GM12878 (cell line): ENCODE results near the gene CDK2. TPM values are rescaled to one million over a fixed set of nuclear protein-coding genes. Genes with fewer than 3 reads are reported as not detected.

Experiments used
- ATF2 ChIP-seq: IDR thresholded peaks from 2 replicates; pipeline ENCODE4 v1.6.1; 2012; ENCODE audit warnings: low read length, inconsistent platforms
- BCL11A ChIP-seq: IDR thresholded peaks from 2 replicates; pipeline ENCODE4 v1.6.1; 2011; ENCODE audit warnings: low read depth, low read length
- BMI1 ChIP-seq: fragments of 450-650 bp; IDR thresholded peaks from 2 replicates; pipeline ENCODE4 v1.6.1; 2016; ENCODE audit warnings: mild to moderate bottlenecking, moderate library complexity, borderline replicate concordance
- EED ChIP-seq: sonication (generic); IDR thresholded peaks from 2 replicates; pipeline ENCODE4 v1.6.1; 2016; ENCODE audit warnings: antibody characterized with exemption, low read depth
- IKZF1 ChIP-seq: fragments of 450-650 bp; conservative IDR thresholded peaks from 2 replicates; pipeline ENCODE4 v1.6.1; 2017; ENCODE audit warnings: antibody characterized with exemption, mild to moderate bottlenecking
- JUNB ChIP-seq: IDR thresholded peaks from 2 replicates; pipeline ENCODE4 v1.6.1; 2016; ENCODE audit warnings: antibody characterized with exemption, mild to moderate bottlenecking
- JUND ChIP-seq: IDR thresholded peaks from 2 replicates; pipeline ENCODE4 v1.6.1; 2012; ENCODE audit warnings: low read depth, mild to moderate bottlenecking, low read length, improper control_type of control experiment, moderate library complexity
- NR2C1 ChIP-seq: fragments of 450-650 bp; IDR thresholded peaks from 2 replicates; pipeline ENCODE4 v1.6.1; 2017; ENCODE audit warnings: antibody characterized with exemption, mild to moderate bottlenecking, moderate library complexity
- NRF1 ChIP-seq: conservative IDR thresholded peaks from 2 replicates; pipeline ENCODE4 v1.6.1; 2011; ENCODE audit warnings: mild to moderate bottlenecking, low read depth, low read length, improper control_type of control experiment
- POLR2AphosphoS2 ChIP-seq: IDR thresholded peaks from 2 replicates; pipeline ENCODE4 v1.6.1; 2011; ENCODE audit warnings: low read depth, mild to moderate bottlenecking, low read length, improper control_type of control experiment, moderate library complexity
- POU2F2 ChIP-seq: IDR thresholded peaks from 3 replicates; pipeline ENCODE4 v1.6.1; 2011; ENCODE audit warnings: low read depth, mild to moderate bottlenecking, low read length, borderline replicate concordance
- RELB ChIP-seq: fragments of 450-650 bp; IDR thresholded peaks from 2 replicates; pipeline ENCODE4 v1.6.1; 2017; ENCODE audit warnings: low read depth, mild to moderate bottlenecking, moderate library complexity
- SUPT20H ChIP-seq: IDR thresholded peaks from 2 replicates; pipeline ENCODE4 v1.6.1; 2011; ENCODE audit warnings: low read depth, mild to moderate bottlenecking, low read length, moderate library complexity, borderline replicate concordance; ENCODE audit not compliant: control insufficient read depth
- USF2 ChIP-seq: IDR thresholded peaks from 2 replicates; pipeline ENCODE4 v1.6.1; 2011; ENCODE audit warnings: low read depth, low read length, improper control_type of control experiment, borderline replicate concordance
- YY1 ChIP-seq: IDR thresholded peaks from 2 replicates; pipeline ENCODE4 v1.6.1; 2011; ENCODE audit warnings: low read depth, mild to moderate bottlenecking, low read length
- ZNF384 ChIP-seq: IDR thresholded peaks from 2 replicates; pipeline ENCODE4 v1.6.1; 2012; ENCODE audit warnings: low read depth, mild to moderate bottlenecking, low read length, improper control_type of control experiment, borderline replicate concordance
- ZNF622 ChIP-seq: fragments of 450-650 bp; IDR thresholded peaks from 2 replicates; pipeline ENCODE4 v1.6.1; 2017; ENCODE audit warnings: mild to moderate bottlenecking, inconsistent platforms
- polyA plus RNA-seq, 11 experiments: library from polyadenylated mRNA; depleted of rRNA in 4 of 11; unstranded in 6 of 11; stranded (reverse) in 5 of 11; fragments of >200 nt; fragmentation: Nextera tagmentation in 4 of 11; fragmentation: Illumina TruSeq in 1 of 11; extraction: Ambion mirVana in 4 of 11; extraction: Trizol in 1 of 11; gene quantifications; 1 replicate in 1 of 11; 2 replicates in 10 of 11; pipeline versions ENCODE4 v1.2.1 to v1.2.3, GENCODE V29; 2011 to 2016; ENCODE audit warnings: inconsistent platforms in 2 of 11, missing spikeins in 2 of 11, low read depth in 1 of 11
- total RNA-seq, 4 experiments: library from RNA; depleted of rRNA in 3 of 4; stranded (reverse); fragments of >200 nt in 3 of 4; fragmentation: Illumina TruSeq in 1 of 4; extraction: Trizol in 1 of 4; gene quantifications; 2 replicates each; pipeline versions ENCODE4 v1.2.1 to v1.2.3, GENCODE V29; 2013 to 2021
- TF ChIP-seq, protein P1 (sequence below): fragments of 450-650 bp; IDR thresholded peaks from 2 replicates; pipeline ENCODE4 v1.6.1; 2016; ENCODE audit warnings: mild to moderate bottlenecking, moderate library complexity, borderline replicate concordance
- TF ChIP-seq, protein P2 (sequence below): fragments of 450-650 bp; IDR thresholded peaks from 2 replicates; pipeline ENCODE4 v1.6.1; 2016; ENCODE audit warnings: mild to moderate bottlenecking

The CDK2 gene
- total and polyA plus RNA-seq, 10 of the 15 experiments (the other 5 are each of a cell fraction or from before 2014, with no cell fraction given), result 13.1 to 138 (median 82.2) TPM

DNA sequence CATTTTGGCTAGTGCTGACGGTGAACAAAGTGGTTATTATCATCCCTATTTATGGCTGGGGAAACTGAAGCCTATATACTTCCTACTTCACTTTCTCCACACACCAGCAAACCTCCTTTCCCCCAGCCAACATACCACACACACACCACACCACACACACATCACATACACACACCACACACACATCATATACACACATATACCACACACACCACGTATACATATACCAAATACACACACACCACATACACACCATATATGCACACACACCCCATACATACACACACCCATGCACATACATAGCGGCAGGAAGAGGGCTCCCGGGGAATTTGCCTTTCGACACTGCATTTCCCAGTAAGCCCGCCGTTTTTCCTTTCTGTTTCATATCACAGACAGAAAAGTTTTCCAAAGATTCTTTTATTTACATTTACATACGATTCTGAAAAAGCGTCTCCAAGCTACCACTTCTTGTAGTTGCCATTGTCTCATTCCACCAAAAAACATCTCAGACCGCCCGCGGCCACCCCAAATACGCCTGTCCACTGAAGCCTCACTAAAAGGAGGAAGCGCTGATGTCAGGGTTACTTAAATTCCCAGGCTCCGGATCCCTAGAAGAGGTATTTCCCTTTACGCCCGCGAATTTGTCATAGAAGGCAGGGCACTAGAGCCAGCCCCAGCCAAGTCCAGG is 6.4 kb downstream of the CDK2 start (continued):
- TF ChIP-seq JUNB (no peak), JUND (no peak), RELB (peak; percentile 71), BCL11A (no peak), POU2F2 (no peak; the same call in 2 of the 3 replicates), BMI1 (no peak), NRF1 (no peak), EED (no peak), POLR2AphosphoS2 (no peak), IKZF1 (peak; percentile 69; the same call in 1 of the 2 replicates), ZNF622 (no peak), SUPT20H (no peak), YY1 (no peak), NR2C1 (no peak), ATF2 (no peak; the same call in 1 of the 2 replicates), USF2 (no peak), ZNF384 (no peak)
- TF ChIP-seq, protein P1, sequence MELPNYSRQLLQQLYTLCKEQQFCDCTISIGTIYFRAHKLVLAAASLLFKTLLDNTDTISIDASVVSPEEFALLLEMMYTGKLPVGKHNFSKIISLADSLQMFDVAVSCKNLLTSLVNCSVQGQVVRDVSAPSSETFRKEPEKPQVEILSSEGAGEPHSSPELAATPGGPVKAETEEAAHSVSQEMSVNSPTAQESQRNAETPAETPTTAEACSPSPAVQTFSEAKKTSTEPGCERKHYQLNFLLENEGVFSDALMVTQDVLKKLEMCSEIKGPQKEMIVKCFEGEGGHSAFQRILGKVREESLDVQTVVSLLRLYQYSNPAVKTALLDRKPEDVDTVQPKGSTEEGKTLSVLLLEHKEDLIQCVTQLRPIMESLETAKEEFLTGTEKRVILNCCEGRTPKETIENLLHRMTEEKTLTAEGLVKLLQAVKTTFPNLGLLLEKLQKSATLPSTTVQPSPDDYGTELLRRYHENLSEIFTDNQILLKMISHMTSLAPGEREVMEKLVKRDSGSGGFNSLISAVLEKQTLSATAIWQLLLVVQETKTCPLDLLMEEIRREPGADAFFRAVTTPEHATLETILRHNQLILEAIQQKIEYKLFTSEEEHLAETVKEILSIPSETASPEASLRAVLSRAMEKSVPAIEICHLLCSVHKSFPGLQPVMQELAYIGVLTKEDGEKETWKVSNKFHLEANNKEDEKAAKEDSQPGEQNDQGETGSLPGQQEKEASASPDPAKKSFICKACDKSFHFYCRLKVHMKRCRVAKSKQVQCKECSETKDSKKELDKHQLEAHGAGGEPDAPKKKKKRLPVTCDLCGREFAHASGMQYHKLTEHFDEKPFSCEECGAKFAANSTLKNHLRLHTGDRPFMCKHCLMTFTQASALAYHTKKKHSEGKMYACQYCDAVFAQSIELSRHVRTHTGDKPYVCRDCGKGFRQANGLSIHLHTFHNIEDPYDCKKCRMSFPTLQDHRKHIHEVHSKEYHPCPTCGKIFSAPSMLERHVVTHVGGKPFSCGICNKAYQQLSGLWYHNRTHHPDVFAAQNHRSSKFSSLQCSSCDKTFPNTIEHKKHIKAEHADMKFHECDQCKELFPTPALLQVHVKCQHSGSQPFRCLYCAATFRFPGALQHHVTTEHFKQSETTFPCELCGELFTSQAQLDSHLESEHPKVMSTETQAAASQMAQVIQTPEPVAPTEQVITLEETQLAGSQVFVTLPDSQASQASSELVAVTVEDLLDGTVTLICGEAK, result no peak
- TF ChIP-seq, protein P2, sequence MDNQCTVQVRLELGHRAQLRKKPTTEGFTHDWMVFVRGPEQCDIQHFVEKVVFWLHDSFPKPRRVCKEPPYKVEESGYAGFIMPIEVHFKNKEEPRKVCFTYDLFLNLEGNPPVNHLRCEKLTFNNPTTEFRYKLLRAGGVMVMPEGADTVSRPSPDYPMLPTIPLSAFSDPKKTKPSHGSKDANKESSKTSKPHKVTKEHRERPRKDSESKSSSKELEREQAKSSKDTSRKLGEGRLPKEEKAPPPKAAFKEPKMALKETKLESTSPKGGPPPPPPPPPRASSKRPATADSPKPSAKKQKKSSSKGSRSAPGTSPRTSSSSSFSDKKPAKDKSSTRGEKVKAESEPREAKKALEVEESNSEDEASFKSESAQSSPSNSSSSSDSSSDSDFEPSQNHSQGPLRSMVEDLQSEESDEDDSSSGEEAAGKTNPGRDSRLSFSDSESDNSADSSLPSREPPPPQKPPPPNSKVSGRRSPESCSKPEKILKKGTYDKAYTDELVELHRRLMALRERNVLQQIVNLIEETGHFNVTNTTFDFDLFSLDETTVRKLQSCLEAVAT, result peak; percentile 95
